Measurements from ENCODE around the gene CCDC77.

GRCh38 chr12:464484-465267 is 63.2 kb downstream of the CCDC77 start:
- TF ChIP-seq CTCF (IDR thresholded peaks at IDR 0.05; ENCODE audit: low read length) (no peak), EZH2 (IDR thresholded peaks at IDR 0.05; ENCODE audit: borderline replicate concordance, low read length) (no peak)

All from OCI-LY1 (cell line).